IMR-90 (cell line): Measurements from ENCODE around the gene MBTPS2. TPM values are rescaled to one million over a fixed set of nuclear protein-coding genes. Genes with fewer than 3 reads are reported as not detected.

ENCODE experiments used
- ATAC-seq: fragments of 200-7000 bp; cut with Tn5 transposase; 2 replicates; pipeline ENCODE4 v1.9.1; 2020; ENCODE audit warnings: low read depth, mild to moderate bottlenecking, moderate library complexity
- BruUV-seq: library from RNA; stranded (reverse); fragments of 400-500 nt; replicated peaks from 2 replicates; lab custom pipeline; 2021; lab: Mats Ljungman, UMichigan
- CTCF ChIA-PET: fragments of 300-600 bp; formaldehyde crosslinking; extraction: SDS; loops from one replicate; lab custom pipeline; 2021; ENCODE audit warnings: antibody characterized with exemption; lab: Yijun Ruan, JAX
- POLR2A ChIA-PET: fragments of 300-600 bp; sonication (Branson Sonifier 250); formaldehyde crosslinking; loops from one replicate; lab custom pipeline; 2022; ENCODE audit warnings: antibody characterized with exemption; ENCODE audit not compliant: unreplicated experiment; lab: Charles Lee
- DNase-seq: peaks from one replicate; pipeline ENCODE4 v3.0.0; 2013
- H2AFZ ChIP-seq: replicated peaks from 2 replicates; pipeline ENCODE3; 2013; ENCODE audit warnings: low read length, mild to moderate bottlenecking; ENCODE audit not compliant: poor library complexity
- H2AK5ac ChIP-seq: 2 replicates; pipeline ENCODE4 v1.6.1; 2013; ENCODE audit warnings: low read depth, low read length, inconsistent platforms
- H2AK9ac ChIP-seq: replicated peaks from 2 replicates; pipeline ENCODE3; 2013; ENCODE audit warnings: mild to moderate bottlenecking, low read depth, low read length, moderate library complexity; ENCODE audit not compliant: poor library complexity
- H2BK120ac ChIP-seq: 2 replicates; pipeline ENCODE4 v1.6.1; 2013; ENCODE audit warnings: low read depth, low read length, inconsistent platforms
- H2BK15ac ChIP-seq: 3 replicates; pipeline ENCODE4 v1.6.1; 2013; ENCODE audit warnings: low read depth, low read length, inconsistent platforms
- H2BK20ac ChIP-seq: 2 replicates; pipeline ENCODE4 v1.6.1; 2013; ENCODE audit warnings: low read depth, mild to moderate bottlenecking, inconsistent platforms, low read length, moderate library complexity
- H2BK5ac ChIP-seq: 2 replicates; pipeline ENCODE4 v1.6.1; 2013; ENCODE audit warnings: mild to moderate bottlenecking, low read depth, low read length, inconsistent platforms; ENCODE audit not compliant: poor library complexity, severe bottlenecking
- H3K14ac ChIP-seq: replicated peaks from 2 replicates; pipeline ENCODE4 v1.6.1; 2013; ENCODE audit warnings: low read depth, low read length, inconsistent platforms
- H3K18ac ChIP-seq: 2 replicates; pipeline ENCODE4 v1.6.1; 2013; ENCODE audit warnings: low read depth, low read length, control low read depth
- H3K23ac ChIP-seq: 2 replicates; pipeline ENCODE4 v1.6.1; 2013; ENCODE audit warnings: low read depth, low read length, inconsistent platforms
- H3K27ac ChIP-seq: 2 replicates; pipeline ENCODE4 v1.5.1; 2013; ENCODE audit warnings: mild to moderate bottlenecking, control low read depth, low read length; ENCODE audit not compliant: insufficient read depth
- H3K27me3 ChIP-seq: 2 replicates; pipeline ENCODE4 v1.6.1; 2013; ENCODE audit warnings: low read length; ENCODE audit not compliant: control insufficient read depth, insufficient read depth
- H3K36me3 ChIP-seq: 2 replicates; pipeline ENCODE4 v1.6.1; 2013; ENCODE audit warnings: low read length, mixed read lengths; ENCODE audit not compliant: control insufficient read depth, insufficient read depth
- H3K4ac ChIP-seq: 2 replicates; pipeline ENCODE4 v1.6.1; 2013; ENCODE audit warnings: low read depth, low read length, inconsistent platforms
- H3K4me1 ChIP-seq: 2 replicates; pipeline ENCODE4 v1.6.1; 2013; ENCODE audit warnings: low read length, mixed read lengths; ENCODE audit not compliant: control insufficient read depth, insufficient read depth
- H3K4me2 ChIP-seq: 2 replicates; pipeline ENCODE4 v1.6.1; 2013; ENCODE audit warnings: low read depth, mild to moderate bottlenecking, control low read depth, low read length, moderate library complexity
- H3K4me3 ChIP-seq: 2 replicates; pipeline ENCODE4 v1.5.1; 2013; ENCODE audit warnings: low read depth, mild to moderate bottlenecking, control low read depth, low read length, moderate library complexity; ENCODE audit not compliant: insufficient read depth
- H3K56ac ChIP-seq: 2 replicates; pipeline ENCODE4 v1.6.1; 2013; ENCODE audit warnings: low read length, inconsistent platforms; ENCODE audit not compliant: insufficient read depth; ENCODE audit errors: extremely low read depth
- H3K79me1 ChIP-seq, 2 experiments: 2 replicates each; pipeline ENCODE4 v1.6.1; 2013; ENCODE audit warnings: low read length in 2 of 2, inconsistent platforms in 1 of 2, low read depth in 1 of 2
- H3K9ac ChIP-seq: 2 replicates; pipeline ENCODE4 v1.6.1; 2013; ENCODE audit warnings: low read depth, low read length, control low read depth
- H3K9me1 ChIP-seq: 2 replicates; pipeline ENCODE4 v1.6.1; 2013; ENCODE audit warnings: low read length, inconsistent platforms; ENCODE audit not compliant: insufficient read depth
- H3K9me3 ChIP-seq: 2 replicates; pipeline ENCODE4 v1.6.1; 2013; ENCODE audit warnings: low read length; ENCODE audit not compliant: control insufficient read depth, insufficient read depth
- H4K20me1 ChIP-seq: 2 replicates; pipeline ENCODE4 v1.6.1; 2013; ENCODE audit warnings: low read length, inconsistent platforms; ENCODE audit not compliant: insufficient read depth
- H4K5ac ChIP-seq: 2 replicates; pipeline ENCODE4 v1.6.1; 2013; ENCODE audit warnings: mild to moderate bottlenecking, low read depth, low read length, control low read depth
- H4K8ac ChIP-seq, 2 experiments: 2 replicates each; pipeline ENCODE4 v1.6.1; 2013; ENCODE audit warnings: low read depth in 2 of 2, low read length in 2 of 2, control low read depth in 1 of 2, inconsistent platforms in 1 of 2
- H4K91ac ChIP-seq: 2 replicates; pipeline ENCODE4 v1.6.1; 2013; ENCODE audit warnings: low read depth, low read length, inconsistent platforms; ENCODE audit not compliant: insufficient read depth
- BHLHE40 ChIP-seq: fragments of 150-350 bp; IDR thresholded peaks from 2 replicates; pipeline ENCODE4 v1.6.1; 2016; ENCODE audit warnings: mild to moderate bottlenecking, low read depth, low read length
- CHD1 ChIP-seq: IDR thresholded peaks from 2 replicates; pipeline ENCODE4 v1.6.1; 2012; ENCODE audit warnings: low read depth, low read length, improper control_type of control experiment
- ELK1 ChIP-seq: fragments of 150-350 bp; IDR thresholded peaks from 2 replicates; pipeline ENCODE4 v1.6.1; 2016; ENCODE audit warnings: low read depth, mild to moderate bottlenecking, low read length, moderate library complexity, borderline replicate concordance
- MAZ ChIP-seq: IDR thresholded peaks from 2 replicates; pipeline ENCODE4 v1.6.1; 2012; ENCODE audit warnings: low read depth, mild to moderate bottlenecking, low read length, improper control_type of control experiment, moderate library complexity, borderline replicate concordance
- MXI1 ChIP-seq: IDR thresholded peaks from 2 replicates; pipeline ENCODE4 v1.6.1; 2012; ENCODE audit warnings: low read depth, mild to moderate bottlenecking, low read length, moderate library complexity, borderline replicate concordance
- NFE2L2 ChIP-seq: fragments of 150-350 bp; IDR thresholded peaks from 2 replicates; pipeline ENCODE4 v1.6.1; 2016; ENCODE audit warnings: low read depth, mild to moderate bottlenecking, low read length
- POLR2A ChIP-seq: IDR thresholded peaks from 2 replicates; pipeline ENCODE4 v1.6.1; 2012; ENCODE audit warnings: mild to moderate bottlenecking, low read depth, low read length
- RAD21 ChIP-seq: IDR thresholded peaks from 2 replicates; pipeline ENCODE4 v1.6.1; 2012; ENCODE audit warnings: low read length, improper control_type of control experiment
- RCOR1 ChIP-seq: IDR thresholded peaks from 2 replicates; pipeline ENCODE4 v1.6.1; 2012; ENCODE audit warnings: mild to moderate bottlenecking, low read length, improper control_type of control experiment; ENCODE audit not compliant: insufficient replicate concordance
- RFX5 ChIP-seq: IDR thresholded peaks from 2 replicates; pipeline ENCODE4 v1.8.0; 2012; ENCODE audit warnings: low read depth, mild to moderate bottlenecking, low read length, moderate library complexity
- SMC3 ChIP-seq: fragments of 150-350 bp; IDR thresholded peaks from 2 replicates; pipeline ENCODE4 v1.6.1; 2016; ENCODE audit warnings: low read depth, mild to moderate bottlenecking, antibody characterized with exemption, low read length, moderate library complexity
- USF2 ChIP-seq: fragments of 150-350 bp; IDR thresholded peaks from 2 replicates; pipeline ENCODE4 v1.6.1; 2017; ENCODE audit warnings: mild to moderate bottlenecking, antibody characterized with exemption, low read length, low read depth
- WGBS, 2 experiments: methylation state at CpG; one replicate each; pipeline versions ENCODE4 v1.1.5 to v1.1.7; 2013; ENCODE audit warnings: missing lambda C conversion rate in 2 of 2; ENCODE audit not compliant: insufficient read length in 1 of 2; ENCODE audit errors: extremely low coverage in 2 of 2; 5-methylcytosine and 5-hydroxymethylcytosine counted together
- dilution Hi-C: fragments of 300-500 bp; cut with HindIII; formaldehyde crosslinking; loops from one replicate; pipeline ENCODE4 v1.14.3; 2018; ENCODE audit warnings: low sequenced_read_pairs; ENCODE audit not compliant: unreplicated experiment
- in situ Hi-C: fragments of 300-500 bp; cut with MboI; formaldehyde crosslinking; loops from 3 replicates; pipeline ENCODE4 v1.14.3; 2019; ENCODE audit warnings: low sequenced_read_pairs, inconsistent platforms, mixed read lengths
- intact Hi-C: fragments of 100-400 bp; cut with micrococcal nuclease; formaldehyde crosslinking; loops from 2 replicates; pipeline ENCODE4 v1.10.0; 2022
- polyA plus RNA-seq, 3 experiments: library from polyadenylated mRNA; depleted of rRNA; stranded (reverse); fragments of >200 nt; gene quantifications; 2 replicates each; pipeline ENCODE4 v1.2.3, GENCODE V29; 2012; ENCODE audit warnings: low replicate concordance in 1 of 3
- total RNA-seq: library from RNA; depleted of rRNA; stranded (reverse); fragments of >200 nt; gene quantifications from 2 replicates; pipeline ENCODE4 v1.2.3, GENCODE V29; 2012

The MBTPS2 gene
- total and polyA plus RNA-seq, 2 of the 4 experiments (the other 2 are of a cell fraction): 4.7 to 12.4 TPM

- Histone ChIP-seq H3K56ac (no peak overlapping the region), H4K91ac (no peak overlapping the region), H4K8ac (no peak overlapping the region), H2BK120ac (no peak overlapping the region), H3K27me3 (no peaks in the 10 kb centered on the region), H4K20me1 (no peaks in the 10 kb centered on the region), H3K4ac (no peak overlapping the region), H3K9ac (no peak overlapping the region), H3K23ac (no peak overlapping the region), H3K14ac (no peak overlapping the region), H2AFZ (no peak overlapping the region), H3K4me1 (no peaks in the 10 kb centered on the region; the same call in 1 of the 2 replicates), H2AK5ac (no peak overlapping the region), H3K36me3 (no peaks in the 10 kb centered on the region; the same call in 1 of the 2 replicates), H2BK20ac (no peak overlapping the region), H2BK5ac (no peak overlapping the region), H2AK9ac (no peak overlapping the region), H3K9me1 (0 out of 2 replicates have a peak, but pooled peaks cover 3% of the 10 kb centered on the region), H3K4me3 (no peak overlapping the region), H3K18ac (no peak overlapping the region), H2BK15ac (no peak overlapping the region), H4K5ac (no peak overlapping the region), H3K9me3 (no peaks in the 10 kb centered on the region), H3K79me1 (peaks cover 9 to 13% of the 10 kb centered on the region in 2 experiments; a peak in 3 of 4 replicates), H3K27ac (no peak overlapping the region), H3K4me2 (no peak overlapping the region)
- in situ Hi-C loops (no loop called here), intact Hi-C loops (no loop called here), dilution Hi-C loops (no loop called here)
- DNase-seq (no peak), ATAC-seq (no peak)
- ChIA-PET CTCF (no interaction called here), POLR2A (interaction anchor here (0.8 kb wide), 1 partner anchor 291 kb away, joined by 4 read pairs; no protein-coding TSS in a partner anchor)
- TF ChIP-seq RCOR1 (no peak), MXI1 (no peak), CHD1 (no peak), ELK1 (no peak), SMC3 (no peak), NFE2L2 (no peak), MAZ (no peak), BHLHE40 (no peak), POLR2A (no peak), RAD21 (no peak), USF2 (no peak), RFX5 (no peak)
- BruUV-seq: no TSS peak
- 60% methylated on average over 1 of the region's 6 CpGs; no CpG with 5 or more reads in 1 of the 2 experiments for WGBS, 2 experiments
Observed at GRCh38 chrX:21845096-21845495, 5.7 kb downstream of the MBTPS2 start.
